ENCODE measurements around the gene CLCN5. TPM values are rescaled to one million over a fixed set of nuclear protein-coding genes. Genes with fewer than 3 reads are reported as not detected.

The CLCN5 gene
- total RNA-seq, 1 donor from 2014 or later: 8.4 TPM

GRCh38 chrX:49925176-49925575 lies 2.8 kb downstream of the CLCN5 start:
- Histone ChIP-seq H3K27me3 (ENCODE audit: control insufficient read depth, insufficient read depth, low read length) (no peaks in the 10 kb centered on the region), H3K36me3 (ENCODE audit: control insufficient read depth, insufficient read depth, low read length) (no peaks in the 10 kb centered on the region), H3K4me3 (ENCODE audit: low read depth, low read length) (no peak overlapping the region)
- no peak for FAIRE-seq
- DNase-seq (ENCODE audit: low read depth): no peak
- TF ChIP-seq, protein P1, sequence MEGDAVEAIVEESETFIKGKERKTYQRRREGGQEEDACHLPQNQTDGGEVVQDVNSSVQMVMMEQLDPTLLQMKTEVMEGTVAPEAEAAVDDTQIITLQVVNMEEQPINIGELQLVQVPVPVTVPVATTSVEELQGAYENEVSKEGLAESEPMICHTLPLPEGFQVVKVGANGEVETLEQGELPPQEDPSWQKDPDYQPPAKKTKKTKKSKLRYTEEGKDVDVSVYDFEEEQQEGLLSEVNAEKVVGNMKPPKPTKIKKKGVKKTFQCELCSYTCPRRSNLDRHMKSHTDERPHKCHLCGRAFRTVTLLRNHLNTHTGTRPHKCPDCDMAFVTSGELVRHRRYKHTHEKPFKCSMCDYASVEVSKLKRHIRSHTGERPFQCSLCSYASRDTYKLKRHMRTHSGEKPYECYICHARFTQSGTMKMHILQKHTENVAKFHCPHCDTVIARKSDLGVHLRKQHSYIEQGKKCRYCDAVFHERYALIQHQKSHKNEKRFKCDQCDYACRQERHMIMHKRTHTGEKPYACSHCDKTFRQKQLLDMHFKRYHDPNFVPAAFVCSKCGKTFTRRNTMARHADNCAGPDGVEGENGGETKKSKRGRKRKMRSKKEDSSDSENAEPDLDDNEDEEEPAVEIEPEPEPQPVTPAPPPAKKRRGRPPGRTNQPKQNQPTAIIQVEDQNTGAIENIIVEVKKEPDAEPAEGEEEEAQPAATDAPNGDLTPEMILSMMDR (IDR thresholded peaks at IDR 0.05; ENCODE audit: insufficient read depth, low read length, severe bottlenecking): no peak

- no peak for FAIRE-seq
- DNase-seq (ENCODE audit: low read depth): no peak
- H3K27me3 ChIP-seq (ENCODE audit: control insufficient read depth, insufficient read depth, low read length): no peaks in the 10 kb centered on the region
- no peaks in the 10 kb centered on the region for H3K36me3 ChIP-seq (ENCODE audit: control insufficient read depth, insufficient read depth, low read length)
- no peak overlapping the region for H3K4me3 ChIP-seq (ENCODE audit: low read depth, low read length)
- TF ChIP-seq, protein P1 (IDR thresholded peaks at IDR 0.05; ENCODE audit: insufficient read depth, low read length, severe bottlenecking): no peak
Observed at GRCh38 chrX:49930039-49930438, 7.6 kb downstream of the CLCN5 start.

- Histone ChIP-seq H3K4me3 (ENCODE audit: low read depth, low read length) (no peak overlapping the region), H3K27me3 (ENCODE audit: control insufficient read depth, insufficient read depth, low read length) (no peaks in the 10 kb centered on the region), H3K36me3 (ENCODE audit: control insufficient read depth, insufficient read depth, low read length) (no peaks in the 10 kb centered on the region)
- FAIRE-seq: no peak
- TF ChIP-seq, protein P1 (IDR thresholded peaks at IDR 0.05; ENCODE audit: insufficient read depth, low read length, severe bottlenecking): no peak
- no peak for DNase-seq (ENCODE audit: low read depth)
Observed at GRCh38 chrX:49932791-49933190, 10.4 kb downstream of the CLCN5 start.

DNA sequence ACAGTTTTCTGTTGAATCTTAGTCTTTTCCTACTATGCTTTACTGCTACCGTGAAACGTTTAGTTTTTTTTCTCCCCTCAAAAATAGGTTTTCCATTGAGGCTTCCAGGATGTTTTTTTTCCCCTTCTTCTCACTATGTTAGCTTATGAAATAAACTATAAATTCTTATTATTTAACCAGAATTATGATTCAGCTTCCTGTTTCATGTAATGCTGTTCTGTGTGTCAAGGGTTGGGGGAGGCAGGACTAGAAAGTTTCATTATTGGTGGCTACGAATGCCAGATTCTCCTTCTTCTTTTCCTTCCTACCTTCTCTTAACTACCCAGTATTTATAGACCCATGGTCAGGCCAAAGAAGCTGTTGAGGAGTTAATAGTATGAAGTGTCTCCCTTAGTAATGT lies 11.8 kb downstream of the CLCN5 start:
- Histone ChIP-seq H3K36me3 (ENCODE audit: control insufficient read depth, insufficient read depth, low read length) (no peaks in the 10 kb centered on the region), H3K4me3 (ENCODE audit: low read depth, low read length) (no peak overlapping the region), H3K27me3 (ENCODE audit: control insufficient read depth, insufficient read depth, low read length) (no peaks in the 10 kb centered on the region)
- TF ChIP-seq, protein P1 (IDR thresholded peaks at IDR 0.05; ENCODE audit: insufficient read depth, low read length, severe bottlenecking): no peak
- DNase-seq (ENCODE audit: low read depth) (peak; percentile 10), FAIRE-seq (no peak)

GRCh38 chrX:49934729-49935128 lies 12.3 kb downstream of the CLCN5 start:
- DNase-seq (ENCODE audit: low read depth) (peak; percentile 41), FAIRE-seq (no peak)
- Histone ChIP-seq H3K4me3 (ENCODE audit: low read depth, low read length) (no peak overlapping the region), H3K27me3 (ENCODE audit: control insufficient read depth, insufficient read depth, low read length) (no peaks in the 10 kb centered on the region), H3K36me3 (ENCODE audit: control insufficient read depth, insufficient read depth, low read length) (no peaks in the 10 kb centered on the region)
- TF ChIP-seq, protein P1 (IDR thresholded peaks at IDR 0.05; ENCODE audit: insufficient read depth, low read length, severe bottlenecking): no peak

- Histone ChIP-seq H3K4me3 (ENCODE audit: low read depth, low read length) (no peak overlapping the region), H3K27me3 (ENCODE audit: control insufficient read depth, insufficient read depth, low read length) (no peaks in the 10 kb centered on the region), H3K36me3 (ENCODE audit: control insufficient read depth, insufficient read depth, low read length) (no peaks in the 10 kb centered on the region)
- TF ChIP-seq, protein P1 (IDR thresholded peaks at IDR 0.05; ENCODE audit: insufficient read depth, low read length, severe bottlenecking): no peak
- DNase-seq (ENCODE audit: low read depth) (no peak), FAIRE-seq (no peak)
Observed at GRCh38 chrX:49947781-49948180, 25.4 kb downstream of the CLCN5 start.
